NCI-H69 (cell line): ENCODE data around the gene PTPN4.

ENCODE experiments used
- DNase-seq: peaks from one replicate; lab custom pipeline; 2025; lab: John Stamatoyannopoulos, UW

The PTPN4 gene

DNA sequence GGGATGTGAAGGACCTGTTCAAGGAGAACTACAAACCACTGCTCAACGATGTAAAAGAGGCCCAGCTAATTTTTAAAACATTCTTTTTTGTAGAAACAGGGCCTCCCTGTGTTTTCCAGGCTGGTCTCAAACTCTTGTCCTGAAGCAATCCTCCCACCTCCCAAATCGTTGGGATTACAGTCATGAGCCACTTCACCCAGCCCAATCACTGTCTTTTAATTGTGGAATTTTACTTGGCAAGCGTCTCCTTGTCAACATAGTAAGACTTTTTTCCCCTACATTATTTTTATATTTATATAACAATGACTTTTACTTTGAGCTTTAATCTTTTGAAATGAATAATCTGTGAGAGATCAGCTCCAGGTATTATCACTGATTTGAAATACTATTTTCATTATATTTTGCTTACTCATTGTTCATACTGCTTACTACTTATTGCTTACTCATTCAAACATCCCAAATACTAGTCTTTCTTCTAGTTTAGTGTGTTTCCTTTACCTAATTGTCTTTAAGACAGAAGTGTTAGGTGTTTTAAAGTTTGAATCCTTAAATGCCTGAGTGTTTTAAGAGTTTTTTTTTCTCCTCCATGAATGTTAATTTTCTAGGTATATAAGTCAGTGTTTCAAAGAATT, 48.9 kb downstream of the PTPN4 start:
- DNase-seq: no peak

DNA sequence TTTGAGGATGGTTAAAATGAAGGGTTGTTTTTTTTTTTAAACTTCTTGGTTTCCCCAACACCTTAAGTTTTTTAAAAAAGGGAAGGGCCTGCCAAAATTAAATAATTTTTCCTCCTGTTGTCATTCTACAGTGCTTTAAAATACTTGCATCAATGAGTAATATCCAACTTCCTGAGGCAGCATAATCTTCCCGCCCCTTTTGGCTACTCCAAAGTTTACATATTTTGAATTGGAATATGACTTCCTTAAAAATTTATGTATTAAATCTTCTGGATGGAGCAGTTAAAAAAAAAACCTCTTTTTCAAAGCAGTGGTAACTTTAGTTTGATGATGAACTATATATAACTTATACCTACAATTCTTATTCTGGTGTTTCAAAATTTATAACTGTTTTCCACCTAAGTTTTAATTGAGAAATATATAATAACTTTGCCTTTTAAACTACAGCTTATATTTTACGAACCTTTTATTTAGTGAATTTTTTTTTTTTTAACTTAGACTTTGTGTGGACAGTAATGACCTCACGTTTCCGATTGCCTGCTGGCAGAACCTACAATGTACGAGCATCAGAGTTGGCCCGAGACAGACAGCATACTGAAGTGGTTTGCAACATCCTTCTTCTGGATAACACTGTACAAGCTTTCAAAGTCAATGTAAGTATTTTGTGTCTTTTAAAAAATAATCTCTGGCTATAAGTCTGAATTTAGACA, 49.8 kb downstream of the PTPN4 start:
- peak; percentile 9 for DNase-seq

DNA sequence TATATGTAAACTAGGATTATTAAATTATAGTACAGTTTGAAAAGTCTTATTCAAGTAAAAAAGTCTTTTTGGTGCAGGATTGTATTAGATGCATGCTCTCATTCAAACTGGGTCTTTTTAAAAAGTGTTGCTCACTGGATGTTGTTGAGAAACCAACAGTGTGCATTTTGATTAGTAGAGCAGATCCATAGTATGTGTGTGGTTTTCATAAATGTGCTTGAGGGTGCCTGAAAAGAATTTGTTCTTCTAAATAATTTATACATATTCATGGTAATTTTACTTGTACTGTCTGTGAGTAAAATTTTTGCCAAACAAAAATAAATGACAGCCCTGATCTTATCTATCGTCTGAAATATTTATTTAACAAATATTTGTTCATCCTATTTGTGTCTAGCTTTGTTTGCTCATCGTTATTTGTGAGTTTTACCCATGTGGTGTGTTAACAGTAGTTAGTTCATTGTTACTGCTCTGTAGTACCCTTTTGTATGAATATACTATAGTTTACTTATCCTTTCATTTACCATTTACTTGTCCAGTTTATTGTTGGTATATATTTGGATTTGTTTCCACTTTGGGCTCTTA, 50.4 kb downstream of the PTPN4 start:
- peak; percentile 11 for DNase-seq

DNA sequence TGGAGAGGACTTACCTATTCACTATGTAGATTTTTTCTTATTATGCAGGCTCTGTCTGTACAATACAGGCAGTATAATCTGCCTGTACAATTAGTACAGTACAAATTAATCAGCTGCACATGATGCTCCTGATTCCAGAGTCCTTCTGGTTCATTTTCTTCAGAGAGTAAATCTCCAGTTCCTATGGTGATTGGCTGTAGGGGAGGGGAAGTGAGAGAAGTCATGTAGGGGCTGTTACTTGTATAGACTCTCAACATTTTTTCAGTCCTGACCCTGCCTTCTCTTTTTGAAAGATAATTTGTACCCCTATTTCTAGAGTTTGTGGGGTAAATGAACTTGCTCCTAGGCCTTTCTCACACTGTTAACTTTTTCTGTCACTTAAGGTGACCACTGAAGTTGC, 54.5 kb downstream of the PTPN4 start:
- DNase-seq: no peak

DNA sequence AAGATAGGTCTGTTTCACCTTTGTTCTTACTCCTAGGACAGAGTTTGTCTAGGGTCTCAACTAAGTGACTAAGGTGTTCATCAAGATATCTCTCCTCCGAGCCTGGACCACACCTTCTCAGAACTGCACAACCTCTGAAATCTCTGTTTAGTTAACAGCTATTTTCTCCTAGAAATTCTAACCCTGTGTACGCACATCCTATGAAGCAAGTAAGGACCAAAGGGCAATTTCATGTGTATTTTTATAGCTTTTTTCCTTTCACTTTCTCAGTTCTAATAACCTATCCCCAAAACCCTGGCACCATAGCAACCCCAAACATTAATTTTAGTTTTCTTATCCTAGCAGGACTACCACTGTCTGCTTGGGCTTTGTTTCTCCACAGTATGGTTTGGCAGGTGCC, 59.1 kb downstream of the PTPN4 start:
- no peak for DNase-seq

DNA sequence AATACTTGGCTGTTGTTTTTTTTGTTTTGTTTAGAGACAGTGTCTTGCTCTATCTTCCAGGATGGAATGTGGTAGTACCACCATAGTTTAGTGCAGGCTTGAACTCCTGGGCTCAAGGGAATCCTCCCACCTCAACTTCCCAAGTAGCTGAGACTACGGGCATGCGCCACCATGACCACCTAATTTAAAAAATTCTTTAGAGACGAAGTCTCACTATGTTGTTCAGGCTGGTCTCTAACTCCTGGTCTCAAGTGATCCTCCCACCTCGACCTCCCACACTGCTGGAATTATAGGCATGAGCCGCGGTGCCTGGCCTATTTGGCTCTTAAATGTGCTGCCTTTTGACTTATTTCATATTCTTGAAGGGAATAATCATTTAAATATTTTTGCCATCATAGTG, 60.1 kb downstream of the PTPN4 start:
- DNase-seq: no peak

DNA sequence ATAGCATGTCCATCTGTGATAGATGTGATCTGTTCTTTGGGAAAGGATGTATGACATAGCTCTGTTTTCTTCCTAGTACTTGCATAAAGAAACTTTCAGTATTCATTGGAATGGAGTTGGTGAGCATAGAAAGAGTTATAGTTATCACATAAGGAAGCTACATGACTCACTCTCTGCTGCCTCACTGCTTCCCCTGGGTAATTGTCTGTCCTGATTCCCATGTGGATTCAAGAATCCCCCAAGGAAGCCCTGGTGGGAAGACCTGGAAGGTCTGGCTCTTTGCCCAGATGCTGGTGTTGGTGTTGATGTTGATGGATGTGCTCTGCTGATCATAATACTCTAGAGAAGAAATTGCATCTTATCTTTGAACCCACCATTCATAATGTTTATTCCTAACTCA, 60.6 kb downstream of the PTPN4 start:
- DNase-seq: peak; percentile 69

DNA sequence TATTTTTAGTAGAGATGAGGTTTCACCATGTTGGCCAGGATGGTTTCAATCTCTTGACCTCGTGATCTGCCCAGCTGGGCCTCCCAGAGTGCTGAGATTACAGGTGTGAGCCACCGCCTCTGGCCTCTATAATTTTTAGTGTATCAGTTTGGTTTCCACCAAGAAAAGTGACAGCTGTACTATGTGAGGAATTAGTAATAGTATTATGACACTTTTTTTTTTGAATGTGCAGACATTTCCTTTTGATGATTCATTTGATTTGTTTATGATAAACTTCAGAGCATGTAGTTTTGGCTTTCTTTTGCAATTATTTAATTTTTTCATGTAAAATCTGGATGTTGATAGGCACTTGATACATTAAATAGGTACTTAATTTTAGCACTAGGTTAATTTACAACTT, 61.5 kb downstream of the PTPN4 start:
- DNase-seq: no peak

DNA sequence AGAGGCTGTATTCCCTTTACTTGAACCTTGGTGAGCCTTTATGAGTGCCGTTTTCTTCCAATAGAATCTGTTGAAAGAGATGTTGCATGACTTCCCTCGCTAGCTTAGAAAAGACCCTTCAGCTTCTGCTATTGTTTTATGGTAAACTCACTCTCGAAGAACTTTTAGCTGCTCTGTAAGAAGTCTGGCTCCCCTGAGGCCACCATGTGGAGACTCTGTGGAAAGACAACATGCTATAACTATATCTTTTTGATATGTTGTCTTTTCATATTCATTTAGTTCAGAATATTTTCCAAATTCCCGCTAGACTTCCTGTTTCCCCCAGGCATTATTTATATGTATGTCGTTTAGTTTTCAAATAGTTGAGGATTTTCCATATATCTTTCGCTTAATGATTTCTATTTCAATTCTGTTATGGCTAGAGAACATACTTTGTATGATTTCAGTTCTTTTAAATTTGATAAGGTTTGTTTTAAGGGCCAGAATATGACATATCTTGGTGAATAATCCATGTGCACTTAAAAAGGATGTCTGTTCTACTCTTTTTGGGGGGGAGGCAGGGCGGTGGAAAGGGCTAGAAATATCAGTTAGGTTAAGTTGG, 64.1 kb downstream of the PTPN4 start:
- DNase-seq: peak; percentile 21

DNA sequence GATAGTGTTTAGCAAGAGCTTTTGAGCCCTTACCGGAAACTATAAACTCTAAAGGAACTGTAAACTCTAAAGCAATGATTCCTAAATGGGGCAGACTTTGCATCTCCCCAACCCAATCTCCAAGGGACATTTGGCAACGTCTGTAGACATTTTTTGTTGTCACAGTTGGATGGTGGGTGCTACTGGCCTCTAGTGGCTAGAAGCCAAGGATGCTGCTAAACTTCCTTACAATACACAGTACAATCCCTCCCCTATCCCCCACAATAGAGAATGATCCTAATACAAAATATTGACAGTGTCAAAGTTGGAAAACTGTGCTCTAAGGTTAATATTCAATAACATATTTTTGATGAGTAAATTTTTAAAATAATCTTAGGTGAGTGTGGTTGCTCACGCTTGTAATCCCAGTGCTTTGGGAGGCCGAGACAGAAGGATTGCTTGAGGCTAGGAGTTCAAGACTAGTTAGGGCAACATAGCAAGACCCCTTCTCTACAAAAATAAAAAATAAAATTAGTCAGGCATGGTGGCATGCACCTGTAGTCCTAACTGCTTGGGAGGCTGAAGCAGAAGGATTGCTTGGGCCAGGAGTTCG, 66.7 kb downstream of the PTPN4 start:
- DNase-seq: peak; percentile 48

DNA sequence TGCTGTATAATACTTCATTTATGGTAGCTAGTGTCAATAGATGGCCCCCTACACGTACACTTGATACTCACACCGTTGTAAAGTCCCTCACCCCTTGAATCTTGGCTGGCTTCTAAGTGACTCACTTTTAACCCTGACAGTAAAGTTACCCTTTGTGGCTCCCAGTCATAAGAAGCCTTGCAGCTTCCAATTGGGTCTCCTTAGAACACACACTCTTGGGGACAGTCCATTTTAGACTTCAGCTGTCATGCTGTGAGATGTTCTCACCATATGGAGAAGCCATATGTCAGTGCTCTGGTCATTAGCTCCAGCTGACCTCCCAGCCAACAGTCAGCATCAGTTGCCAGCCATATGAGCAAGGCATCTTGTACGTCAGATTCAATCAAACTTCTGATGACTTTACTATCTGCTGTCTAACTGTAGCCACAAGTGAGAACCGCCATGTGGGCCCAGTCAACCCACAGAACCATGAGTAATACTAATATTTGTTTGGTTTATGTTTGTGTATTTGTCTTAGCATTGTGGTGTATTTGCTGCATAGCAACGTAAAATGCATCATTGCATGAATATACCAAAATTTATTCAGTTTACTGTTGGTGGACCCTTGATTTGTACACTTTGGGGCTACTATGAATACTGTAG, 68.3 kb downstream of the PTPN4 start:
- peak; percentile 4 for DNase-seq

DNA sequence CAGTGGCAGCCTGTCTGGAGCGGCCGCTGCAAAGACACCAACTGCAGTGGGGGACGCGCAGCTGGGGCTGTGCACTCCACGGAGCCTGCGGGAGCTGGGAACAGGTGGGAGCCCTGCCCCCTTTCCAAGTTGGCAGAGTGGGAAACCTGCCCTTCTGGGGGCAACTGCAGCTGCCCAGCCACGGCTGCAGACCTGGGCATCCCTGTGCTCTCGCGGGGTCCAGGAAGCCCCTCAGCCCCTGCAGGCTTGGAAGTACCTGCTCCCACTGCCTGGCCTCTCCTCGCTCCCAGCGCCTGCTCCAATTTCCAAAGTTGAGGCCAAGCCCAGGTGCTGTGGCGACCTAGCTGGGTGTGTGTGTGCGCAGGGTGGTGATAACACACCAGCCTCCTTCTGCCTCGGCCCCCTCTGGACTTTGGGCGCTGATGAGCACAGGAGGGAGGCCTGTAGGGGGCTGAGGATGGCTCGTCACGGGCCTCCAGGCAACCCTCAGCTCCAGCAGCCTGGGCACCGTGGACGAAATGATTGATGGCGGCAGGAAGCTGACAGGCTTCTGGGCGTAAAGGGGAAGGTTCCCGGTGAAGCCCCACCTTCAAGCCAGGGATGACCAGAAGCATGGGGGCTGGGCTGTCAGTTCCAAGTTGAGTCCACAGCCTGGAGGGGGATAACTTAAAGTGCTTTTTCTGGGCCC, 76.9 kb downstream of the PTPN4 start:
- DNase-seq: no peak

DNA sequence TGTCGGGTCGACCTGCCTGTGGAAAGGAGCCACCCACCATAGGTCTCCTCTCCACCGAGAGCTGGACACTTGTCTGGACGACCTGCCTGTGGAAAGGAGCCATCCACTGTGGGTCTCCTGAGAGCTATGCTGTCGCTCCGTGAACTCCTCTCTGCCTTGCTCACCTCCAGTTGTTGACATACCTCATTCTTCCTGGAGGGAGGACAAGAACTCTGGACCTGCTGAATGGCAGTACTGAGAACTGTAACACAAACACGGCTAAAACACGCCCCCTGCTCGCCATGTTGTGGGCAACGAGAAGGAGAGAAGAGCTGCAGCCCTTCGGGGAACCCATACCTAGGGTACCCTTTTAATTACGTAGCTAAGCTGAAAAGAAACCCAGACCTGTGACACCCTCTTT, 77.6 kb downstream of the PTPN4 start:
- no peak for DNase-seq

DNA sequence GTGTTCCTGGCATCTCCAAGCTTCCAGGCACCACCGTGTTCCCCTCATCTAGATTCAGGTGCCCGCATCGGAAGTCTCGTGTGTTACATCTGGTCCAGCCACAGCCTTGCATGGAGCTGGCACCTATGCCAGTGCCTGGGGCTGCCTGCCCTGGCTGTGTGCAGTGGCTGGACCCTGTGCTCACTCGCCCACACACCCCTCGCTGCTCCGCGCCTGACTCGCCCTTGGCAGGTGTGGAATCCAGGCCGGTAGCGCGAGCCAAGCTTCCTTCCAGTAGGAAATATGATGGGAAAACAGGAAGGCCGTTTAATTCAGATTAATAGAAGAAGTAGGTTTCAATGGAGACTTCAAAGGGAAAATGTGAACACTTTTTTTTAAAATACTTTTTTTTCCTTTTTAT, 78.0 kb downstream of the PTPN4 start:
- no peak for DNase-seq

DNA sequence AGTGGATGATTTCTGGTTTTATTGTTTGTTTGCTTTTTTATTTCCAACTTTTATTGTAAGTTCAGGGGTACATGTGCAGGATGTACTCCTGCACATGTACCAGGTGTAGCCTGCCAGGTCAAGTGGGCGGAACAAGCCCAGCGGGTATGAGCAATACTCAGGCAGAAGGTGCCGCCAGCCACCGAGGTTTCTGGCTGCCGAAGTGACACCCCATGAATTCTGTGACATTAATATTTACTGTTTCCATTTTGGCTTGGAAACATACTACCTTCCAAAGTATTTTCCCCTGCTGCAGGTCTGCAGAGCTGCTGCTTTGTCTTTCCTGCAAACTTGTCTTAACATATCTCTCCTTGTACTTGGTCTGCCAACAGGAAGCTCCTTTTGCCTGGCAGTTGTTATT, 78.5 kb downstream of the PTPN4 start:
- DNase-seq: no peak

DNA sequence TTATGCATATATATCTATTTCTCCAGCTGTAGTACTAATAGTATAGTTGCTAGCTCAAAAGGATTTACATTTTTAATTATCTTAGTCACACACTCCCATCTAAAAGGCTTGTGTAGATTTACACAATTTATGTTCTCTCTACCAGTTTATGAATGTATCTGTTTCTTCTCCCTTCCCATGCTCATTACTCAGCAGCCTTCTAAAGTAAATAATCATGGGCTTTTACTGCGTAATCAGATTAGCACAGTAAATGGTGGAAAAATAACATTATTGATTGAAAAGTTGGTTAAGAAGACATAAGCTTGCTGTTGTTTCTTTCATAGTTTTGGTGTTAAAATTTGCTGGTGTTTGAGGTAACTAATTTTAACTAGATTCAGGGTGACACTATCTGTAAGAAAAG, 81.8 kb downstream of the PTPN4 start:
- no peak for DNase-seq

DNA sequence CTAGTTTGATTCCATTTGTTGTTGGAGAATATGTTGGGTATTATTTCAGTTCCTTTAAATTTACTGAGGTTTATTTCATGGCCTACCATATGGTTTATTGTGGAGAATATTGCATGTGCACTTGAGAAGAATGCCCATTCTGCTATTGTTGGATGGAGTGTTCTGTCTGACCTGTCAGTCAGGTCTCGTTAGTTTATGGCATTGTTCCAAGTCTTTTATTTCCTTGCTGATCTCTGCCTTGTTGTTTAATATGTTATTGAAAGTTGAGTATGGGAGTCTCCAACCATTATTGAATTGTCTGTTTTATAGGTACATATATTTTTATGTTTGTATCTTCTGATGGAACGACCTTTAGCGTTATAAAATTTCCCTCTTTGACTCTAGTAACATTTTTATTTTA, 86.3 kb downstream of the PTPN4 start:
- DNase-seq: peak; percentile 36

DNA sequence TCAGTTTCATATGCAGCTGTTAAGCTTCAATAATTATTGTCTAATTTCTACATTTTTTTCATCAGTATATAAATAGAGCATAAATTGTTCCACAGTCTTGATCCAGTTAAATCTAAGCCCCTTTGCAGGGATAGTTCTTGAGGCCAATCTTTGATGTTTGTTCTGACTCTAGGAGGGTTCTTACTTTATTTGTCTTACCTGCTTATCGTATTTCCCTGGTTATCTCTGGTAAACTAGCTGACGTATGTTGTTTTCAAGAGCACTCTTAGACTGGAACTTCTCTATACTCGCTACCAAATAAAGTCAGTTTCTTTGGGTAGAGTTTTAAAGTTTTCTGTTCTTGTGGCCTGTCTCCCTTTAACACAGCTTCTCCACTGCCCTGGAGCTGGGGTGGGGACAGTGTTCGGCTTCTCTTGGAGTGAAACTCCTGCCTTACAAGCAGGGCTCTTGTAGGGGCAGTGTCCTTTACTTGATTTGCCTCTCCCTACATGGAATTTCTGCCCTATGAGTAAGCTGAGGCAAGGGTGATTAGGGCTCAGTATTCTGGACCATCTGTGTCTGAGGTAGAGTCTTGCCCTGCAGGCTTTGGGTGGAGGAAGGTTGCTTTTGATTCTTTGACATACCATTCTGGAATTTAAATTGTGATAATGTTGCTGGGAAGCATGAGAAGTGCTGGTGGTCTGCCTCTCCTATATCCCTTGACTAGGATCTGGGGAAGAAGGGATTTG, 90.3 kb downstream of the PTPN4 start:
- no peak for DNase-seq

DNA sequence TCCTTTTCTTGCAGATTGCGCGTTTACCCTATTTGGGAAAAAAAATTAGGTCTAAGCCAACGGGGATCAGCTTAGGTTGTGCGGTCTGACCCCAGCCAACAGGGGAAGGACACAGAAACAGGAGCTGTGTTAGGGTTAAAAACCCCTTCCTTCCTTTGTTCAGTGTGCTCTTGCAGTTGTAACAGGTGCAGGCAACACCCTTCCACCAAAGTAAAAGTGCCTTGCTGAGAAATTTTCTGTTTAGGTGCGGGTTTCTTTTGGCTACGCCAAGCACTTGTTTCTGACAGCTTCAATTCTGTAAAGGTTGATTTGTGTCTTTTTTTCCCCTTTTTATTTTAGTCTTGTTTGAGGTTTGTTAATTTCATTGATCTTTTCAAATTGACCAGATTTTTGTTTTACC, 92.5 kb downstream of the PTPN4 start:
- no peak for DNase-seq

DNA sequence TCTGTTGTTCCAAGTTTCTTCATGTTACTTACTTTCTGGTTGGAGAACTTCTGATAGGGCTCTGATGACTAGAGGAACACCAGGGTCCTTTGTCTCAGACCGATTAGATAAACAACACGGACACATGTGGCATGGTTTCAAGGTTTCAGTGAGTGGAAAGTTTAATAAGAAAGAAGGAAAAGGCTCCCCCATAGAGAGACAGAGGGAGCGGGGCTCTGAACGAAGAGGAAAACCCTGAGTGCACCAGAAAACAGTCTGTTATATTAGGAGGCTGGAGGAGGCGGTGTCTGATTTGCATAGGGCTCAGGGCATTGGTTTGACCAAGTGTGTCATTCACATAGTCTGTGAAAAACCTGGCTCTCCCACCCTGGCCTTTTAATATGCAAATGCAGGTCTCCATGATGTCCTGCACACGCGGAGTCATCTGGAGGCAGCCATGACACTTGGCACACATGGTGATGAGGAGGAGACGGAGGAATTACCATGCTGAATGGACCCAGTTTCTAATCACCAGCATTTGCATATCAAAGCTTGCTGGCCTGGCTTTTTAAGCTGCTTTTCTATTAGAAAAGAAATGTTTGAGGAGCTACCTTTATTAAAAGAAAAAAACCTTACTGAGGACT, 94.2 kb downstream of the PTPN4 start:
- DNase-seq: no peak

DNA sequence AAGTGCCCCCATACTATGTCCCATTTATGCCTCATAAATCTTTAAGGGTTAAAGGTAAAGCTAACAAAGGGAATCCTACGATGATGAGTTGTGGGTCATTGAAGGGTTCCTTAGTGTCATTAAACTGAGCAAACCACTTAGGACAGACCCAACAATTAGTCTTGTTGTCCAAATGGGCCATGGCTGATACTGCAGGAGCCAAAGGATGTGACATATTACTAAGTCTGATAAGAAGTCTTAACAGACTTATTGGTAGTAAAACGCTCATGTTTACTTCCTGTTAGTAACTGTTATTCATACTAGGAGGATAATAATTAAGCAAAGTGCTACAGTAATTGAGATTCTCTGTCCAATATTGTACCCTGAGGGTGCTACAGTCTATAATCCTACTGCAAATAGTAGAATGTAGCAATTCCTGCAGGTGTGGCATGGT, 96.8 kb downstream of the PTPN4 start:
- DNase-seq: peak; percentile 86
